Measurements from ENCODE around the gene NEDD4. TPM values are rescaled to one million over a fixed set of nuclear protein-coding genes. Genes with fewer than 3 reads are reported as not detected.

NEDD4 gene
- total RNA-seq, 4 donors from 2014 or later = 16.1 to 55.3 (median 26.6) TPM

- H3K27ac ChIP-seq = no peak overlapping the region
- H3K4me1 ChIP-seq = no peaks in the 10 kb centered on the region
- WGBS = 98% methylated on average over 3 of the region's 3 CpGs
- no peak for DNase-seq (ENCODE audit: low spot score in 2 of 2)
- no peaks in the 10 kb centered on the region for H3K27me3 ChIP-seq
- H3K4me3 ChIP-seq = no peak overlapping the region
- no peak for TF ChIP-seq POLR2AphosphoS5 (IDR thresholded peaks at IDR 0.05)
- no peak for TF ChIP-seq POLR2A (IDR thresholded peaks at IDR 0.05)
- TF ChIP-seq CTCF (IDR thresholded peaks at IDR 0.05) = no peak
- TF ChIP-seq EP300 (IDR thresholded peaks at IDR 0.05) = no peak
- H3K36me3 ChIP-seq = peaks cover 63% of the 10 kb centered on the region
- no peaks in the 10 kb centered on the region for H3K9me3 ChIP-seq
These were observed 157.5 kb downstream of the NEDD4 start for GRCh38 chr15:55835866-55836265.

GRCh38 chr15:55834331-55834730, 159.1 kb downstream of the NEDD4 start:
- Histone ChIP-seq H3K36me3 (peaks cover 60% of the 10 kb centered on the region), H3K9me3 (no peaks in the 10 kb centered on the region), H3K27me3 (no peaks in the 10 kb centered on the region), H3K27ac (no peak overlapping the region), H3K4me1 (no peaks in the 10 kb centered on the region), H3K4me3 (no peak overlapping the region)
- TF ChIP-seq POLR2A (IDR thresholded peaks at IDR 0.05) (no peak), CTCF (IDR thresholded peaks at IDR 0.05) (no peak), EP300 (IDR thresholded peaks at IDR 0.05) (no peak), POLR2AphosphoS5 (IDR thresholded peaks at IDR 0.05) (no peak)
- no peak for DNase-seq (ENCODE audit: low spot score in 2 of 2)
- WGBS = 88% methylated on average over 3 of the region's 3 CpGs

- H3K27ac ChIP-seq = no peak overlapping the region
- no peak overlapping the region for H3K4me3 ChIP-seq
- 64% methylated on average over 2 of the region's 2 CpGs for WGBS
- no peaks in the 10 kb centered on the region for H3K4me1 ChIP-seq
- TF ChIP-seq POLR2A (IDR thresholded peaks at IDR 0.05) = no peak
- no peak for TF ChIP-seq CTCF (IDR thresholded peaks at IDR 0.05)
- no peak for TF ChIP-seq EP300 (IDR thresholded peaks at IDR 0.05)
- TF ChIP-seq POLR2AphosphoS5 (IDR thresholded peaks at IDR 0.05) = no peak
- no peak for DNase-seq (ENCODE audit: low spot score in 2 of 2)
- peaks cover 26% of the 10 kb centered on the region for H3K36me3 ChIP-seq
- H3K27me3 ChIP-seq = no peaks in the 10 kb centered on the region
- no peaks in the 10 kb centered on the region for H3K9me3 ChIP-seq
These were observed 163.6 kb downstream of the NEDD4 start for GRCh38 chr15:55829826-55830225.

GRCh38 chr15:55827955-55828354, 165.5 kb downstream of the NEDD4 start:
- Histone ChIP-seq H3K9me3 (no peaks in the 10 kb centered on the region), H3K27me3 (no peaks in the 10 kb centered on the region), H3K27ac (no peak overlapping the region), H3K4me3 (no peak overlapping the region), H3K4me1 (peaks cover 3% of the 10 kb centered on the region), H3K36me3 (peaks cover 23% of the 10 kb centered on the region)
- TF ChIP-seq POLR2A (IDR thresholded peaks at IDR 0.05) (no peak), CTCF (IDR thresholded peaks at IDR 0.05) (no peak), POLR2AphosphoS5 (IDR thresholded peaks at IDR 0.05) (no peak), EP300 (IDR thresholded peaks at IDR 0.05) (no peak)
- no peak for DNase-seq (ENCODE audit: low spot score in 2 of 2)
- 93% methylated on average over 2 of the region's 2 CpGs for WGBS

- Histone ChIP-seq H3K9me3 (no peaks in the 10 kb centered on the region), H3K36me3 (peaks cover 16% of the 10 kb centered on the region), H3K4me3 (no peak overlapping the region), H3K4me1 (peaks cover 3% of the 10 kb centered on the region), H3K27me3 (no peaks in the 10 kb centered on the region), H3K27ac (no peak overlapping the region)
- 44% methylated on average over 2 of the region's 2 CpGs for WGBS
- DNase-seq (ENCODE audit: low spot score in 2 of 2) = no peak
- TF ChIP-seq CTCF (IDR thresholded peaks at IDR 0.05) (no peak), POLR2A (IDR thresholded peaks at IDR 0.05) (no peak), EP300 (IDR thresholded peaks at IDR 0.05) (no peak), POLR2AphosphoS5 (IDR thresholded peaks at IDR 0.05) (no peak)
These were observed 166.2 kb downstream of the NEDD4 start for GRCh38 chr15:55827204-55827603.
